Measurements from ENCODE around the gene SMIM32. TPM values are rescaled to one million over a fixed set of nuclear protein-coding genes. Genes with fewer than 3 reads are reported as not detected.

The SMIM32 gene
- total and polyA plus RNA-seq, 12 donors: not detected

DNA sequence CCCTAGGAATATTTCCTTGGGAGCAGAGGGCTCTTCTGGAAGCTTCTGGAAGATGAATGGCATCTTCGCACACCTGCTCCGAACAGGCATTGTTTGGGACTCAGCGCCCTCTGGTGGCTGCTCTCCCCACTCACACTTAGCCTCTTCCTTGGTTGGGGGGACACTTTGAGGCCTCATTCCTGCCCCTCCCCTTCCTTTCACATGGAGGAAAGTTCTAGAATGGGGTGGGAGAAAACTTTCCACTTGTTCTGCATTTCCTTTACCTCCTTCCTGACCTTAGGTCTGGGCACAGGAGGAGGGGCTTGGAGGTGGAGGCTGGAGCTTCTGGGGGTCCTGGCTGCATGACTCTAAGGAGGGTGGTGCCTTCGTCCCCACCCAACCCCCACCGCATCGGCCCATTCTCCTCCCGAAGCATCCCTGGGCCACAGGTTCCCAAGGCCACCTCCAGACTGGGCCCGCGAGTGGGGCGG lies 19.3 kb upstream of the SMIM32 start:
- H3K27me3 ChIP-seq: peaks cover 13% of the 10 kb centered on the region
- no peaks in the 10 kb centered on the region for H3K9me3 ChIP-seq (replicated peaks in 1 of 3)
- intact Hi-C loops (cut with DNase I): loop anchor here (5.0 to 10.0 kb wide), 3 partner anchors 267 to 325 kb away; no protein-coding TSS in a partner anchor
- no peak for TF ChIP-seq POLR2A (IDR thresholded peaks at IDR 0.05)
- TF ChIP-seq, protein P1, sequence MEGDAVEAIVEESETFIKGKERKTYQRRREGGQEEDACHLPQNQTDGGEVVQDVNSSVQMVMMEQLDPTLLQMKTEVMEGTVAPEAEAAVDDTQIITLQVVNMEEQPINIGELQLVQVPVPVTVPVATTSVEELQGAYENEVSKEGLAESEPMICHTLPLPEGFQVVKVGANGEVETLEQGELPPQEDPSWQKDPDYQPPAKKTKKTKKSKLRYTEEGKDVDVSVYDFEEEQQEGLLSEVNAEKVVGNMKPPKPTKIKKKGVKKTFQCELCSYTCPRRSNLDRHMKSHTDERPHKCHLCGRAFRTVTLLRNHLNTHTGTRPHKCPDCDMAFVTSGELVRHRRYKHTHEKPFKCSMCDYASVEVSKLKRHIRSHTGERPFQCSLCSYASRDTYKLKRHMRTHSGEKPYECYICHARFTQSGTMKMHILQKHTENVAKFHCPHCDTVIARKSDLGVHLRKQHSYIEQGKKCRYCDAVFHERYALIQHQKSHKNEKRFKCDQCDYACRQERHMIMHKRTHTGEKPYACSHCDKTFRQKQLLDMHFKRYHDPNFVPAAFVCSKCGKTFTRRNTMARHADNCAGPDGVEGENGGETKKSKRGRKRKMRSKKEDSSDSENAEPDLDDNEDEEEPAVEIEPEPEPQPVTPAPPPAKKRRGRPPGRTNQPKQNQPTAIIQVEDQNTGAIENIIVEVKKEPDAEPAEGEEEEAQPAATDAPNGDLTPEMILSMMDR (IDR thresholded peaks at IDR 0.05): peak; percentile 56 to 87 (median 82)
- peak; percentile 31 to 66 (median 60) for DNase-seq
- WGBS, 4 donors: 31 to 44% (median 38%) methylated on average over 10 of the region's 10 CpGs
- H3K27ac ChIP-seq: no peak overlapping the region
- H3K4me3 ChIP-seq: no peak overlapping the region
- H3K36me3 ChIP-seq (replicated peaks in 1 of 2): no peaks in the 10 kb centered on the region
- no peaks in the 10 kb centered on the region for H3K4me1 ChIP-seq (replicated peaks in 1 of 2)

DNA sequence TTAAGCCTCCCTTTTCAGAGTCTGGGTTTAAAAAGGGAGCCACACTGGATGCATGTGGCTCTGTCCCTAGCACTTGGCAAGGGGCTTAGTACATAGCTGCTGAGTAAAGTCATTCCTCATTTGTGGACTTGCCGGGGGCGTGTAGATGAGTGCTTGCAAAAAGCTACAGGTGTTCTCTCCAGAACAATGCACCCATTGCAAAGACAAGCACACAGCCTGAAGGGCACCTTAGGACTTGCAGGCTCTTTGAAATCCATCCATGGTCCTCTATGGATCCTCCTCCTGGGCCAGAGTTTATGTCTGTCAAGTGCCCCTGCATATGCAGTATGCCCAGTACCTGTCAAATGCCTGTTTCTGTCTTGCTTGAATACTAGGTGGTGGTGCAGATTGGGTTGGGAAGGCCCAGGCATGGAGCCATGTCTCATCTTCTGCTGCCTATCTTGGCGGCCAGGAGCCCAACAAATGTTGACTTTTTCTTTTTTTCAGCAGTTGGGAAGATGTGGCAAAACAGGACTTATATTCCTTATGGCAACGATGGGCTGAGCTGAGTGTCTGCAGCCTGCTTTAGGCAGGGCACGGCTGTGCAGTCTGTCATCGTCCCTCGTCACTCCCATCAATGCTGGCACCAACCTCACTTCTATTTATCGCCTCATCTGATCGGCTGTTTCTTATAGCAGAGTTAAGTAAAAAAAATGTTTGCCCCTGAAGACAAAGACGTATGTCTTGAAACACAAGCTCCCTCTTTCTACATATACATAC lies 18.5 kb upstream of the SMIM32 start:
- Histone ChIP-seq H3K36me3 (replicated peaks in 1 of 2) (no peaks in the 10 kb centered on the region), H3K27ac (no peak overlapping the region), H3K4me3 (no peak overlapping the region), H3K9me3 (replicated peaks in 1 of 3) (no peaks in the 10 kb centered on the region), H3K4me1 (replicated peaks in 1 of 2) (no peaks in the 10 kb centered on the region), H3K27me3 (peaks cover 13% of the 10 kb centered on the region)
- TF ChIP-seq, protein P1 (IDR thresholded peaks at IDR 0.05): no peak
- no peak for TF ChIP-seq POLR2A (IDR thresholded peaks at IDR 0.05)
- intact Hi-C loops (cut with DNase I): loop anchor here (5.0 to 10.0 kb wide), 3 partner anchors 267 to 324 kb away; no protein-coding TSS in a partner anchor
- DNase-seq: no peak
- 73 to 81% (median 76%) methylated on average over 10 of the region's 10 CpGs for WGBS, 4 donors

DNA sequence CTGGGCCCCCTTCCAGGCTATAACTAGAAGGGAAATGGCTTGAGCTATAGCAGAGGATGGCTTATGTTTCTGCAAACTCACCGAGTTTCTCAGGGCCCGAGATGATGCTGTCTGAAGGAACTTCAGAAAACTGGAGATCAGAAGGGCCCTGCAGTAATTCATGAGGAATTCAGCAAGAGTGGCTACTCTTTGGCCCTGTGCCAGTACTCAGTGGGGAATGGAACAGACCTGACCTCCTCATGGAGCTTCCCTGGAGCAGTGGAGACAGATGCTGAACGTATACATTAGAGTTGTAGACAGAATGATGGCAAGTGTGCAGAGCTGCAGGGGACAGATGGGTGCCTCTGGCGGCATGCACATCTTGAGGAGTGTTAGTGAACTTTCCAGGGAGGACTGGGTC lies 17.3 kb upstream of the SMIM32 start:
- H3K27ac ChIP-seq: no peak overlapping the region
- WGBS, 4 donors: 66 to 84% (median 75%) methylated on average over 2 to 4 of the region's 4 CpGs
- peaks cover 0 to 2% (median 0%) of the 10 kb centered on the region in 3 donors for H3K9me3 ChIP-seq (replicated peaks in 1 of 3)
- peaks cover 13% of the 10 kb centered on the region for H3K27me3 ChIP-seq
- H3K4me3 ChIP-seq: no peak overlapping the region
- intact Hi-C loops (cut with DNase I): loop anchor here (5.0 to 10.0 kb wide), 3 partner anchors 265 to 323 kb away; no protein-coding TSS in a partner anchor
- no peaks in the 10 kb centered on the region for H3K36me3 ChIP-seq (replicated peaks in 1 of 2)
- no peak for TF ChIP-seq POLR2A (IDR thresholded peaks at IDR 0.05)
- TF ChIP-seq, protein P1 (IDR thresholded peaks at IDR 0.05): no peak
- no peaks in the 10 kb centered on the region for H3K4me1 ChIP-seq (replicated peaks in 1 of 2)
- DNase-seq: no peak

DNA sequence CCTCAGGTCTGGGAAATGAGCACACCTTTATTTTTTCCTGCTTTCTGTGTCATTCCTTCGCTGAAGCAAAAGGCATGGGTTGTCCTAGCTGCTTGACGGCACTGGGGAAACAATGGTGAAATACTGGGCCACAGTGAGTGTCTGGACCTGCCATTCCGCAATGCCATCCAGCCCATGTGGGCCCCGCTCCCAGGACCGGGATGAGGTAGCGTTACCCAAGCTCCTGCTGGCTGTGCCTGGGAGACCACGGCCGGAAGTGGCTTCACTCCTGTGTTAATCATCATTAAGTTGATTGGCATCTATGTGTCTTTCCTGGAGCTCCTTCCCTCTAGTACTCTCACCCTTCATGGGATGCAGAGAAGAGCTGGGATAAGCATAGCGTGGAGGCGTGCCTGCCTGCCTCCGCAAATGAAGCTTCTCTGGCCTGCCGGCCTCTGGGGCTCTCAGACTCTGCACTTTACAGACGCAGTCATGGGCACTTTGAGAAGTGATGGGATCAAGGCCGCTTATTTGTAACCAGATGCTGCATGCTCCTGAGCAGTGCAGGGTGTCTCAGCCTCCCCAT lies 16.5 kb upstream of the SMIM32 start:
- no peak overlapping the region for H3K27ac ChIP-seq
- intact Hi-C loops (cut with DNase I): loop anchor here in 1 of 2 donors (10.0 kb wide), 1 partner anchor 325 kb away; no protein-coding TSS in a partner anchor
- TF ChIP-seq, protein P1 (IDR thresholded peaks at IDR 0.05): no peak
- TF ChIP-seq POLR2A (IDR thresholded peaks at IDR 0.05): no peak
- H3K9me3 ChIP-seq (replicated peaks in 1 of 3): peaks cover 0 to 4% (median 0%) of the 10 kb centered on the region in 3 donors
- no peak for DNase-seq
- H3K27me3 ChIP-seq: peaks cover 13% of the 10 kb centered on the region
- H3K4me1 ChIP-seq (replicated peaks in 1 of 2): no peaks in the 10 kb centered on the region
- no peaks in the 10 kb centered on the region for H3K36me3 ChIP-seq (replicated peaks in 1 of 2)
- no peak overlapping the region for H3K4me3 ChIP-seq
- WGBS, 4 donors: 77 to 96% (median 89%) methylated on average over 9 to 14 of the region's 14 CpGs

Data from adrenal gland (tissue), 12 donors.